K562 (cell line): ENCODE measurements around the gene CHMP5. TPM values are rescaled to one million over a fixed set of nuclear protein-coding genes. Genes with fewer than 3 reads are reported as not detected.

Experiments
- BRCA1 ChIP-seq, 2 experiments: fragments of 450-650 bp in 1 of 2; sonication (generic) in 1 of 2; formaldehyde crosslinking in 1 of 2; IDR thresholded peaks; 2 replicates each; pipeline versions ENCODE4 v1.5.0 to v1.6.1; 2017 to 2020; ENCODE audit warnings: mild to moderate bottlenecking in 1 of 2, missing genetic modification reagents in 1 of 2
- COPS2 ChIP-seq: fragments of 450-650 bp; conservative IDR thresholded peaks from 2 replicates; pipeline ENCODE4 v1.6.1; 2016; ENCODE audit warnings: mild to moderate bottlenecking, moderate library complexity
- CREB3 ChIP-seq: fragments of 450-650 bp; conservative IDR thresholded peaks from 2 replicates; pipeline ENCODE4 v1.6.1; 2016; ENCODE audit warnings: missing genetic modification characterization, low read depth, mild to moderate bottlenecking, missing compliant biosample characterization, moderate library complexity
- CREM ChIP-seq: IDR thresholded peaks from 2 replicates; pipeline ENCODE4 v1.6.1; 2014; ENCODE audit warnings: antibody characterized with exemption, low read depth
- ERF ChIP-seq: fragments of 450-650 bp; formaldehyde crosslinking; IDR thresholded peaks from 2 replicates; pipeline ENCODE4 v1.4.0; 2020; ENCODE audit warnings: mild to moderate bottlenecking, mixed read lengths
- IRF1 ChIP-seq: sonication (generic); formaldehyde crosslinking; IDR thresholded peaks from 2 replicates; pipeline ENCODE4 v1.8.0; 2022; ENCODE audit warnings: missing genetic modification reagents, mild to moderate bottlenecking, borderline replicate concordance
- MYBL2 ChIP-seq, 2 experiments: fragments of 450-650 bp in 1 of 2; sonication (generic) in 1 of 2; formaldehyde crosslinking in 1 of 2; IDR thresholded peaks; 2 replicates each; pipeline versions ENCODE4 v1.6.1 to v1.8.1; 2017 to 2022; ENCODE audit warnings: borderline replicate concordance in 1 of 2, inconsistent platforms in 1 of 2, low read depth in 1 of 2, mild to moderate bottlenecking in 1 of 2, missing genetic modification reagents in 1 of 2, moderate library complexity in 1 of 2
- NKRF ChIP-seq: fragments of 450-650 bp; IDR thresholded peaks from 2 replicates; pipeline ENCODE4 v1.6.1; 2016; ENCODE audit warnings: borderline replicate concordance
- PHTF2 ChIP-seq: fragments of 250-450 bp; sonication (Bioruptor Pico); IDR thresholded peaks from 2 replicates; pipeline ENCODE4 v1.5.0; 2021; ENCODE audit warnings: mild to moderate bottlenecking
- SRSF9 ChIP-seq: fragments of 200-400 bp; formaldehyde crosslinking; IDR thresholded peaks from 2 replicates; pipeline ENCODE4 v1.6.1; 2017; ENCODE audit warnings: low read depth, low read length, borderline replicate concordance
- TAF9B ChIP-seq: fragments of 450-650 bp; IDR thresholded peaks from 2 replicates; pipeline ENCODE4 v1.6.1; 2018; ENCODE audit warnings: mild to moderate bottlenecking; ENCODE audit not compliant: partially characterized antibody
- TOE1 ChIP-seq, 2 experiments: fragments of 450-650 bp in 1 of 2; sonication (generic) in 1 of 2; formaldehyde crosslinking in 1 of 2; IDR thresholded peaks; 2 replicates each; pipeline versions ENCODE4 v1.7.1 to v1.8.0; 2016 to 2022; ENCODE audit warnings: borderline replicate concordance in 2 of 2, mild to moderate bottlenecking in 2 of 2, antibody characterized with exemption in 1 of 2, inconsistent platforms in 1 of 2, low read depth in 1 of 2, missing genetic modification reagents in 1 of 2, moderate library complexity in 1 of 2
- YBX1 ChIP-seq: fragments of 450-650 bp; IDR thresholded peaks from 2 replicates; pipeline ENCODE4 v1.7.1; 2016; ENCODE audit warnings: mild to moderate bottlenecking
- ZNF583 ChIP-seq: fragments of 250-450 bp; sonication (Bioruptor Pico); IDR thresholded peaks from 2 replicates; pipeline ENCODE4 v1.4.0; 2020
- ZNF740 ChIP-seq, 3 experiments: fragments of 200-800 bp in 1 of 3; sonication (Bioruptor generic) in 1 of 3; sonication (generic) in 1 of 3; formaldehyde crosslinking in 1 of 3; IDR thresholded peaks; 2 replicates each; pipeline versions ENCODE4 v1.6.1 to v1.8.0; 2016 to 2022; ENCODE audit warnings: mild to moderate bottlenecking in 2 of 3, missing compliant biosample characterization in 2 of 3, missing genetic modification characterization in 2 of 3, missing genetic modification reagents in 1 of 3
- ZNF780A ChIP-seq: fragments of 250-450 bp; sonication (Bioruptor Pico); IDR thresholded peaks from 2 replicates; pipeline ENCODE4 v1.5.0; 2021; ENCODE audit warnings: mild to moderate bottlenecking
- polyA plus RNA-seq, 8 experiments: library from polyadenylated mRNA; depleted of rRNA in 4 of 8; stranded (reverse) in 5 of 8; unstranded in 3 of 8; fragments of >200 nt; fragmentation: Nextera tagmentation in 2 of 8; fragmentation: Illumina TruSeq in 1 of 8; extraction: Ambion mirVana in 2 of 8; extraction: Trizol in 1 of 8; gene quantifications; 2 replicates each; pipeline versions ENCODE4 v1.2.1 to v1.2.3, GENCODE V29; 2011 to 2014; ENCODE audit warnings: inconsistent platforms in 1 of 8, missing spikeins in 1 of 8
- total RNA-seq, 7 experiments: library from RNA; depleted of rRNA in 6 of 7; stranded (reverse); fragments of >200 nt in 6 of 7; fragmentation: Illumina TruSeq in 2 of 7; extraction: Trizol in 2 of 7; gene quantifications; 2 replicates each; pipeline versions ENCODE4 v1.2.1 to v1.2.3, GENCODE V29; 2011 to 2021; ENCODE audit warnings: low replicate concordance in 1 of 7

The CHMP5 gene
- total and polyA plus RNA-seq, 9 of the 15 experiments (the other 6 are each of a cell fraction or from before 2014, with no cell fraction given): 36.0 to 105 (median 54.9) TPM

- TF ChIP-seq ZNF583 (CRISPR knock-in tag): no peak
- no peak for TF ChIP-seq YBX1
- TF ChIP-seq ZNF780A (CRISPR knock-in tag): no peak
- TF ChIP-seq TOE1 (IDR thresholded peaks at IDR 0.05; ENCODE audit: borderline replicate concordance): no peak
- no peak for TF ChIP-seq TOE1 (CRISPR knock-in tag; IDR thresholded peaks at IDR 0.05; ENCODE audit: borderline replicate concordance, low read depth)
- TF ChIP-seq BRCA1 (IDR thresholded peaks at IDR 0.05): no peak
- TF ChIP-seq BRCA1 (CRISPR knock-in tag; IDR thresholded peaks at IDR 0.05): no peak
- no peak for TF ChIP-seq PHTF2 (CRISPR knock-in tag)
- TF ChIP-seq COPS2: no peak
- TF ChIP-seq TAF9B: no peak
- no peak for TF ChIP-seq IRF1 (CRISPR knock-in tag)
- no peak for TF ChIP-seq MYBL2 (IDR thresholded peaks at IDR 0.05; ENCODE audit: low read depth)
- TF ChIP-seq MYBL2 (CRISPR knock-in tag; IDR thresholded peaks at IDR 0.05; ENCODE audit: borderline replicate concordance): no peak
- 0 out of 2 replicates have a peak, but pooled peaks have one; percentile 1 for TF ChIP-seq CREM
- no peak for TF ChIP-seq CREB3
- no peak for TF ChIP-seq SRSF9
- no peak for TF ChIP-seq ZNF740 (CRISPR knock-in tag; IDR thresholded peaks at IDR 0.05)
- no peak for TF ChIP-seq ZNF740 (tag; IDR thresholded peaks at IDR 0.05)
- no peak for TF ChIP-seq ERF (CRISPR knock-in tag)
- TF ChIP-seq NKRF: peak; percentile 59; the same call in 1 of the 2 replicates
Observed at GRCh38 chr9:33265211-33265865, 489 bp downstream of the CHMP5 start (continued).
